Measurements from ENCODE around the gene ADGRV1.

ADGRV1 gene

GRCh38 chr5:91175708-91176107 is 617.1 kb downstream of the ADGRV1 start:
- no peaks in the 10 kb centered on the region for H3K9me3 ChIP-seq (ENCODE audit: control insufficient read depth, low read length)
- H3K27me3 ChIP-seq (replicated peaks; ENCODE audit: control insufficient read depth, insufficient read depth, low read length, poor library complexity, severe bottlenecking), result no peaks in the 10 kb centered on the region
- H3K4me3 ChIP-seq (ENCODE audit: insufficient read depth, low read depth, low read length, poor library complexity, severe bottlenecking), result no peak overlapping the region
- no peaks in the 10 kb centered on the region for H3K36me3 ChIP-seq (ENCODE audit: control insufficient read depth, insufficient read depth, low read length)
- no peak for DNase-seq
- H3K27ac ChIP-seq (ENCODE audit: insufficient read depth, low read length, poor library complexity, severe bottlenecking), result no peak overlapping the region
- no peaks in the 10 kb centered on the region for H3K4me1 ChIP-seq (ENCODE audit: control insufficient read depth, insufficient read depth, low read length, poor library complexity, severe bottlenecking)

GRCh38 chr5:91176288-91177016 is 617.9 kb downstream of the ADGRV1 start:
- H3K4me1 ChIP-seq (ENCODE audit: control insufficient read depth, insufficient read depth, low read length, poor library complexity, severe bottlenecking), result no peaks in the 10 kb centered on the region

GRCh38 chr5:91177085-91177484 is 618.5 kb downstream of the ADGRV1 start:
- no peak for DNase-seq
- Histone ChIP-seq H3K27me3 (replicated peaks; ENCODE audit: control insufficient read depth, insufficient read depth, low read length, poor library complexity, severe bottlenecking) (no peaks in the 10 kb centered on the region), H3K9me3 (ENCODE audit: control insufficient read depth, low read length) (no peaks in the 10 kb centered on the region), H3K4me1 (ENCODE audit: control insufficient read depth, insufficient read depth, low read length, poor library complexity, severe bottlenecking) (no peaks in the 10 kb centered on the region), H3K4me3 (ENCODE audit: insufficient read depth, low read depth, low read length, poor library complexity, severe bottlenecking) (no peak overlapping the region), H3K27ac (ENCODE audit: insufficient read depth, low read length, poor library complexity, severe bottlenecking) (no peak overlapping the region), H3K36me3 (ENCODE audit: control insufficient read depth, insufficient read depth, low read length) (no peaks in the 10 kb centered on the region)

More at GRCh38 chr5:91176288-91177016, 617.9 kb downstream of the ADGRV1 start:
- no peak overlapping the region for H3K4me3 ChIP-seq (ENCODE audit: insufficient read depth, low read depth, low read length, poor library complexity, severe bottlenecking)
- no peak for DNase-seq
- no peaks in the 10 kb centered on the region for H3K9me3 ChIP-seq (ENCODE audit: control insufficient read depth, low read length)
- no peaks in the 10 kb centered on the region for H3K36me3 ChIP-seq (ENCODE audit: control insufficient read depth, insufficient read depth, low read length)
- no peak overlapping the region for H3K27ac ChIP-seq (ENCODE audit: insufficient read depth, low read length, poor library complexity, severe bottlenecking)
- H3K27me3 ChIP-seq (replicated peaks; ENCODE audit: control insufficient read depth, insufficient read depth, low read length, poor library complexity, severe bottlenecking), result no peaks in the 10 kb centered on the region

- Histone ChIP-seq H3K36me3 (ENCODE audit: control insufficient read depth, insufficient read depth, low read length) (no peaks in the 10 kb centered on the region), H3K4me3 (ENCODE audit: insufficient read depth, low read depth, low read length, poor library complexity, severe bottlenecking) (no peak overlapping the region), H3K27me3 (replicated peaks; ENCODE audit: control insufficient read depth, insufficient read depth, low read length, poor library complexity, severe bottlenecking) (no peaks in the 10 kb centered on the region), H3K4me1 (ENCODE audit: control insufficient read depth, insufficient read depth, low read length, poor library complexity, severe bottlenecking) (no peaks in the 10 kb centered on the region), H3K27ac (ENCODE audit: insufficient read depth, low read length, poor library complexity, severe bottlenecking) (no peak overlapping the region), H3K9me3 (ENCODE audit: control insufficient read depth, low read length) (no peaks in the 10 kb centered on the region)
- DNase-seq, result no peak
Measured at GRCh38 chr5:91177639-91178038, 619.0 kb downstream of the ADGRV1 start.

- no peak overlapping the region for H3K27ac ChIP-seq (ENCODE audit: insufficient read depth, low read length, poor library complexity, severe bottlenecking)
- no peaks in the 10 kb centered on the region for H3K4me1 ChIP-seq (ENCODE audit: control insufficient read depth, insufficient read depth, low read length, poor library complexity, severe bottlenecking)
- no peaks in the 10 kb centered on the region for H3K27me3 ChIP-seq (replicated peaks; ENCODE audit: control insufficient read depth, insufficient read depth, low read length, poor library complexity, severe bottlenecking)
- no peaks in the 10 kb centered on the region for H3K9me3 ChIP-seq (ENCODE audit: control insufficient read depth, low read length)
- H3K4me3 ChIP-seq (ENCODE audit: insufficient read depth, low read depth, low read length, poor library complexity, severe bottlenecking), result no peak overlapping the region
- no peaks in the 10 kb centered on the region for H3K36me3 ChIP-seq (ENCODE audit: control insufficient read depth, insufficient read depth, low read length)
- no peak for DNase-seq
Measured at GRCh38 chr5:91178461-91178860, 619.9 kb downstream of the ADGRV1 start.

- Histone ChIP-seq H3K4me1 (ENCODE audit: control insufficient read depth, insufficient read depth, low read length, poor library complexity, severe bottlenecking) (no peaks in the 10 kb centered on the region), H3K4me3 (ENCODE audit: insufficient read depth, low read depth, low read length, poor library complexity, severe bottlenecking) (no peak overlapping the region), H3K27ac (ENCODE audit: insufficient read depth, low read length, poor library complexity, severe bottlenecking) (no peak overlapping the region), H3K36me3 (ENCODE audit: control insufficient read depth, insufficient read depth, low read length) (no peaks in the 10 kb centered on the region), H3K9me3 (ENCODE audit: control insufficient read depth, low read length) (no peaks in the 10 kb centered on the region), H3K27me3 (replicated peaks; ENCODE audit: control insufficient read depth, insufficient read depth, low read length, poor library complexity, severe bottlenecking) (no peaks in the 10 kb centered on the region)
- no peak for DNase-seq
Measured at GRCh38 chr5:91179018-91179417, 620.4 kb downstream of the ADGRV1 start.

GRCh38 chr5:91180506-91180905 is 621.9 kb downstream of the ADGRV1 start:
- Histone ChIP-seq H3K27ac (ENCODE audit: insufficient read depth, low read length, poor library complexity, severe bottlenecking) (no peak overlapping the region), H3K9me3 (ENCODE audit: control insufficient read depth, low read length) (no peaks in the 10 kb centered on the region), H3K36me3 (ENCODE audit: control insufficient read depth, insufficient read depth, low read length) (no peaks in the 10 kb centered on the region), H3K4me3 (ENCODE audit: insufficient read depth, low read depth, low read length, poor library complexity, severe bottlenecking) (no peak overlapping the region), H3K27me3 (replicated peaks; ENCODE audit: control insufficient read depth, insufficient read depth, low read length, poor library complexity, severe bottlenecking) (no peaks in the 10 kb centered on the region), H3K4me1 (ENCODE audit: control insufficient read depth, insufficient read depth, low read length, poor library complexity, severe bottlenecking) (no peaks in the 10 kb centered on the region)
- no peak for DNase-seq

- H3K27ac ChIP-seq (ENCODE audit: insufficient read depth, low read length, poor library complexity, severe bottlenecking), result no peak overlapping the region
- no peaks in the 10 kb centered on the region for H3K4me1 ChIP-seq (ENCODE audit: control insufficient read depth, insufficient read depth, low read length, poor library complexity, severe bottlenecking)
- H3K36me3 ChIP-seq (ENCODE audit: control insufficient read depth, insufficient read depth, low read length), result no peaks in the 10 kb centered on the region
- no peaks in the 10 kb centered on the region for H3K9me3 ChIP-seq (ENCODE audit: control insufficient read depth, low read length)
- H3K27me3 ChIP-seq (replicated peaks; ENCODE audit: control insufficient read depth, insufficient read depth, low read length, poor library complexity, severe bottlenecking), result no peaks in the 10 kb centered on the region
- DNase-seq, result no peak
- H3K4me3 ChIP-seq (ENCODE audit: insufficient read depth, low read depth, low read length, poor library complexity, severe bottlenecking), result no peak overlapping the region
Measured at GRCh38 chr5:91182763-91183162, 624.2 kb downstream of the ADGRV1 start.

- DNase-seq, result no peak
- Histone ChIP-seq H3K36me3 (ENCODE audit: control insufficient read depth, insufficient read depth, low read length) (no peaks in the 10 kb centered on the region), H3K4me1 (ENCODE audit: control insufficient read depth, insufficient read depth, low read length, poor library complexity, severe bottlenecking) (no peaks in the 10 kb centered on the region), H3K27ac (ENCODE audit: insufficient read depth, low read length, poor library complexity, severe bottlenecking) (no peak overlapping the region), H3K4me3 (ENCODE audit: insufficient read depth, low read depth, low read length, poor library complexity, severe bottlenecking) (no peak overlapping the region), H3K27me3 (replicated peaks; ENCODE audit: control insufficient read depth, insufficient read depth, low read length, poor library complexity, severe bottlenecking) (no peaks in the 10 kb centered on the region), H3K9me3 (ENCODE audit: control insufficient read depth, low read length) (no peaks in the 10 kb centered on the region)
Measured at GRCh38 chr5:91183743-91184142, 625.1 kb downstream of the ADGRV1 start.

GRCh38 chr5:91186101-91186500 is 627.5 kb downstream of the ADGRV1 start:
- no peaks in the 10 kb centered on the region for H3K9me3 ChIP-seq (ENCODE audit: control insufficient read depth, low read length)
- no peak overlapping the region for H3K4me3 ChIP-seq (ENCODE audit: insufficient read depth, low read depth, low read length, poor library complexity, severe bottlenecking)
- H3K4me1 ChIP-seq (ENCODE audit: control insufficient read depth, insufficient read depth, low read length, poor library complexity, severe bottlenecking), result no peaks in the 10 kb centered on the region
- H3K27ac ChIP-seq (ENCODE audit: insufficient read depth, low read length, poor library complexity, severe bottlenecking), result no peak overlapping the region
- no peak for DNase-seq
- H3K36me3 ChIP-seq (ENCODE audit: control insufficient read depth, insufficient read depth, low read length), result no peaks in the 10 kb centered on the region
- no peaks in the 10 kb centered on the region for H3K27me3 ChIP-seq (replicated peaks; ENCODE audit: control insufficient read depth, insufficient read depth, low read length, poor library complexity, severe bottlenecking)
